Kidney (tissue), 14 donors: ENCODE measurements around the gene AGXT2. TPM values are rescaled to one million over a fixed set of nuclear protein-coding genes. Genes with fewer than 3 reads are reported as not detected.
A peak's percentile ranks its signal among the peaks of the same experiment; 100 is the strongest.

ENCODE experiments used
- DNase-seq, 5 donors: peaks; one replicate each; pipeline ENCODE4 v3.0.0-alpha.2; 2013 to 2020
- FAIRE-seq: peaks from 2 replicates; lab custom pipeline; 2012; peaks lifted over from hg19 to GRCh38; lab: Jason Lieb, UNC
- H3K27ac ChIP-seq, 2 donors: one replicate each; pipeline ENCODE4 v1.7.0; 2013; ENCODE audit warnings: low read depth in 2 of 2, low read length in 2 of 2, inconsistent platforms in 1 of 2
- H3K27me3 ChIP-seq: one replicate; pipeline ENCODE4 v1.7.1; 2013; ENCODE audit warnings: low read length, inconsistent platforms; ENCODE audit not compliant: control insufficient read depth, insufficient read depth
- H3K36me3 ChIP-seq, 3 donors: one replicate each; pipeline versions ENCODE4 v1.7.0 to v1.7.1; 2013; ENCODE audit warnings: low read length in 3 of 3, control low read depth in 1 of 3, inconsistent platforms in 1 of 3; ENCODE audit not compliant: insufficient read depth in 3 of 3, control insufficient read depth in 2 of 3
- H3K4me1 ChIP-seq, 3 donors: one replicate each; pipeline versions ENCODE4 v1.7.0 to v1.7.1; 2013; ENCODE audit warnings: low read length in 3 of 3, inconsistent platforms in 1 of 3, low read depth in 1 of 3; ENCODE audit not compliant: control insufficient read depth in 2 of 3, insufficient read depth in 2 of 3
- H3K4me3 ChIP-seq, 3 donors: one replicate each; pipeline versions ENCODE4 v1.7.0 to v1.8.1; 2013; ENCODE audit warnings: low read length in 3 of 3, control low read depth in 1 of 3, inconsistent platforms in 1 of 3
- H3K9ac ChIP-seq, 3 donors: one replicate each; pipeline versions ENCODE4 v1.7.0 to v1.7.1; 2013; ENCODE audit warnings: low read length in 3 of 3, control low read depth in 1 of 3, inconsistent platforms in 1 of 3
- H3K9me3 ChIP-seq, 3 donors: one replicate each; pipeline versions ENCODE4 v1.7.0 to v1.7.1; 2013; ENCODE audit warnings: low read length in 3 of 3, control low read depth in 1 of 3, inconsistent platforms in 1 of 3; ENCODE audit not compliant: control insufficient read depth in 2 of 3, insufficient read depth in 1 of 3
- intact Hi-C: fragments of 100-400 bp; cut with DNase I; formaldehyde crosslinking; loops from one replicate; pipeline ENCODE4 v1.11.1; 2022
- polyA plus RNA-seq: library from polyadenylated mRNA; stranded (reverse); fragments of 350-450 nt; fragmentation: Illumina TruSeq; extraction: RNeasy Lipid Tissue Mini Kit (QIAGEN cat#74804); gene quantifications from one replicate; pipeline ENCODE4 v1.2.3, GENCODE V29; 2014; ENCODE audit warnings: low read depth, low replicate concordance; ENCODE audit not compliant: insufficient read depth
- total RNA-seq: library from RNA; stranded (reverse); fragmentation: NEBNext Ultra II Directional; extraction: Animal tissue kit (Norgen Biotek cat#: 25700); gene quantifications from one replicate; pipeline ENCODE4 v1.2.1, GENCODE V29; 2021
- TF ChIP-seq, protein P1 (sequence below): IDR thresholded peaks from 3 replicates; pipeline ENCODE4 v1.5.1; 2012; ENCODE audit warnings: mild to moderate bottlenecking, moderate library complexity, borderline replicate concordance; ENCODE audit not compliant: insufficient read depth; ENCODE audit errors: extremely low read depth
- donor health status: control.
- donor health status: control.
- donor health status: control.
- donor health status: control.
- donor health status: control.
- donor health status: DM: yes; HTN: yes; CAD: no.
- donor health status: Normal renal cell carcinoma (clear cell type).

AGXT2 gene
- total and polyA plus RNA-seq, 2 donors from 2014 or later: 8.0 to 215 TPM

DNA sequence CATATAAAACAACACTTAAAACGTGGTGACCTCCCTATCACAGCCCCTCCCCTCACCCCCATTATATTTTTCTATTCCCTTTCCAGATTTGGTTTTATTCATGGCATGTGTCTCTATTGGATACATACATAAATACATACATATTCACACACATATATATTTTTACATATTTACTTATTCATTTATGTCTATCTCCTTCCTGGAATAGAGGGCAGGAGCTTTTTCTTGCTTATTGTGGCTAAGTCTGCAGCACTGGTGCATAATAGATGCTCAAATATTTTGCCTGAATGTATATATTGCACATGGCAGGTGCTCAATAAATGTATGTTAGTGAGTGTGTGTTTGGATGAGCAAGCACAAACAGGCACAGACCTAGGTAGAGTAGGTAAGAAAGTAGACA lies 2.5 kb downstream of the AGXT2 start:
- Histone ChIP-seq H3K27me3 (no peaks in the 10 kb centered on the region), H3K36me3 (no peaks in the 10 kb centered on the region), H3K4me1 (peaks cover 0 to 2% (median 0%) of the 10 kb centered on the region in 3 donors), H3K9ac (no peak overlapping the region), H3K27ac (no peak overlapping the region), H3K9me3 (no peaks in the 10 kb centered on the region), H3K4me3 (peak overlapping the region in 2 of 3 donors; percentile 43 to 50)
- intact Hi-C loops: no loop called here
- TF ChIP-seq, protein P1, sequence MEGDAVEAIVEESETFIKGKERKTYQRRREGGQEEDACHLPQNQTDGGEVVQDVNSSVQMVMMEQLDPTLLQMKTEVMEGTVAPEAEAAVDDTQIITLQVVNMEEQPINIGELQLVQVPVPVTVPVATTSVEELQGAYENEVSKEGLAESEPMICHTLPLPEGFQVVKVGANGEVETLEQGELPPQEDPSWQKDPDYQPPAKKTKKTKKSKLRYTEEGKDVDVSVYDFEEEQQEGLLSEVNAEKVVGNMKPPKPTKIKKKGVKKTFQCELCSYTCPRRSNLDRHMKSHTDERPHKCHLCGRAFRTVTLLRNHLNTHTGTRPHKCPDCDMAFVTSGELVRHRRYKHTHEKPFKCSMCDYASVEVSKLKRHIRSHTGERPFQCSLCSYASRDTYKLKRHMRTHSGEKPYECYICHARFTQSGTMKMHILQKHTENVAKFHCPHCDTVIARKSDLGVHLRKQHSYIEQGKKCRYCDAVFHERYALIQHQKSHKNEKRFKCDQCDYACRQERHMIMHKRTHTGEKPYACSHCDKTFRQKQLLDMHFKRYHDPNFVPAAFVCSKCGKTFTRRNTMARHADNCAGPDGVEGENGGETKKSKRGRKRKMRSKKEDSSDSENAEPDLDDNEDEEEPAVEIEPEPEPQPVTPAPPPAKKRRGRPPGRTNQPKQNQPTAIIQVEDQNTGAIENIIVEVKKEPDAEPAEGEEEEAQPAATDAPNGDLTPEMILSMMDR: no peak
- DNase-seq (no peak), FAIRE-seq (no peak)

DNA sequence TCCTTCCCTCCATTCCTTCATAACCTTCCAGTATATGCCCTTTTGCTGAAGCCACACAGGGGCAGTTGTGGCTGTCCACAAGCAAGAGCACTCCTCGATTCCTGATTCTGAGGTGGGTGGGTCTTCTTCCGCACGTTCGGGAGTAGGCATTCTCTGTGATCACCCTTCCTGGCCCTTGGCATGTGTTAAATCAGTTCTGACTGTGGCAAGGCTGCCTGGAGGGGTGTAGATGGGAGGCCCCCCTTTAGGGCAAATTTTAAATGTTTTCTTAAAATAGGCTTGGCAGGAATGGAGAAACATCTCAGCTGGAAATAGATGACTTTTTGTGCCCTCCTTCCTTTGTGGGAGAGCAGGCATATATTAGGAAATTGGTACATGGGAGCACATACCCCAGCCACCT lies 3.1 kb downstream of the AGXT2 start:
- Histone ChIP-seq H3K4me3 (peak overlapping the region in 2 of 3 donors; percentile 33 to 43), H3K27me3 (no peaks in the 10 kb centered on the region), H3K9ac (no peak overlapping the region), H3K27ac (no peak overlapping the region), H3K4me1 (peaks cover 0 to 2% (median 0%) of the 10 kb centered on the region in 3 donors), H3K9me3 (no peaks in the 10 kb centered on the region), H3K36me3 (no peaks in the 10 kb centered on the region)
- TF ChIP-seq, protein P1: no peak
- intact Hi-C loops: no loop called here
- FAIRE-seq (no peak), DNase-seq (no peak)

GRCh38 chr5:35042781-35043180 lies 5.0 kb downstream of the AGXT2 start:
- no peaks in the 10 kb centered on the region for H3K9me3 ChIP-seq
- H3K36me3 ChIP-seq: no peaks in the 10 kb centered on the region
- TF ChIP-seq, protein P1: no peak
- no peak overlapping the region for H3K9ac ChIP-seq
- DNase-seq: no peak
- peaks cover 0 to 2% (median 0%) of the 10 kb centered on the region in 3 donors for H3K4me1 ChIP-seq
- no peak overlapping the region for H3K27ac ChIP-seq
- H3K27me3 ChIP-seq: no peaks in the 10 kb centered on the region
- no peak overlapping the region for H3K4me3 ChIP-seq
- no peak for FAIRE-seq
- intact Hi-C loops: no loop called here

- Histone ChIP-seq H3K27me3 (no peaks in the 10 kb centered on the region), H3K36me3 (no peaks in the 10 kb centered on the region)
Observed at GRCh38 chr5:35041261-35041660, 6.5 kb downstream of the AGXT2 start.

More at GRCh38 chr5:35041261-35041660, 6.5 kb downstream of the AGXT2 start:
- no peaks in the 10 kb centered on the region for H3K9me3 ChIP-seq
- H3K4me3 ChIP-seq: no peak overlapping the region
- H3K4me1 ChIP-seq: peaks cover 0 to 2% (median 0%) of the 10 kb centered on the region in 3 donors
- FAIRE-seq (no peak), DNase-seq (no peak)
- TF ChIP-seq, protein P1: no peak
- H3K27ac ChIP-seq: no peak overlapping the region
- H3K9ac ChIP-seq: no peak overlapping the region
- intact Hi-C loops: no loop called here
